DMS79 (cell line): ENCODE measurements around the gene SPDYC.
"Not testable (repeated sequence)": the region's sequence is repeated elsewhere in the genome, so short reads cannot be mapped to it uniquely, and the experiment has no call there.

Experiments
- DNase-seq: peaks from one replicate; lab custom pipeline; 2025; lab: John Stamatoyannopoulos, UW

Gene SPDYC

GRCh38 chr11:65169164-65169641, 830 bp upstream of the SPDYC start:
- no peak for DNase-seq

GRCh38 chr11:65172600-65172999, 2.6 kb downstream of the SPDYC start:
- no peak for DNase-seq

- not testable (repeated sequence) for DNase-seq
Observed at GRCh38 chr11:65174571-65175010, 4.6 kb downstream of the SPDYC start.

GRCh38 chr11:65180877-65181568, 11.0 kb downstream of the SPDYC start:
- DNase-seq, result peak; percentile 21

- peak; percentile 36 for DNase-seq
Observed at GRCh38 chr11:65181569-65182257, 11.7 kb downstream of the SPDYC start, which contains the start of gene CAPN1. Gene CAPN1 (plus strand): TSS chr11:65181928. CDS start chr11:65182702, 774 bp downstream.

- peak; percentile 65 for DNase-seq
Observed at GRCh38 chr11:65182258-65183170, 12.5 kb downstream of the SPDYC start.

- DNase-seq, result peak; percentile 46
Observed at GRCh38 chr11:65183201-65183891, 13.3 kb downstream of the SPDYC start.

GRCh38 chr11:65184146-65184545, 14.1 kb downstream of the SPDYC start:
- no peak for DNase-seq

- no peak for DNase-seq
Observed at GRCh38 chr11:65185171-65185570, 15.1 kb downstream of the SPDYC start.

- no peak for DNase-seq
Observed at GRCh38 chr11:65185869-65186341, 15.9 kb downstream of the SPDYC start.

- no peak for DNase-seq
Observed at GRCh38 chr11:65186701-65187100, 16.7 kb downstream of the SPDYC start.

GRCh38 chr11:65187146-65187675, 17.2 kb downstream of the SPDYC start:
- no peak for DNase-seq

- DNase-seq, result no peak
Observed at GRCh38 chr11:65187971-65188461, 18.0 kb downstream of the SPDYC start.

- DNase-seq, result no peak
Observed at GRCh38 chr11:65188486-65188885, 18.5 kb downstream of the SPDYC start.

- DNase-seq, result no peak
Observed at GRCh38 chr11:65189191-65189590, 19.2 kb downstream of the SPDYC start.

GRCh38 chr11:65194564-65194963, 24.5 kb downstream of the SPDYC start:
- no peak for DNase-seq

- DNase-seq, result no peak
Observed at GRCh38 chr11:65204143-65204542, 34.1 kb downstream of the SPDYC start.

GRCh38 chr11:65204646-65205601, 34.9 kb downstream of the SPDYC start:
- no peak for DNase-seq

GRCh38 chr11:65205602-65205967, 35.6 kb downstream of the SPDYC start:
- DNase-seq, result no peak

- no peak for DNase-seq
Observed at GRCh38 chr11:65206441-65206841, 36.4 kb downstream of the SPDYC start.
